HG03558 (cell line): Measurements from ENCODE around the gene SPPL3.

Source experiments
- ATAC-seq: cut with Tn5 transposase; IDR thresholded peaks from one replicate; pipeline ENCODE4 v1.9.1; 2021; ENCODE audit warnings: moderate number of reproducible peaks; ENCODE audit not compliant: unreplicated experiment; ENCODE audit errors: extremely low read depth

SPPL3 gene

GRCh38 chr12:120879718-120880300 lies 24.3 kb downstream of the SPPL3 start:
- no peak for ATAC-seq

- ATAC-seq: no peak
Observed at GRCh38 chr12:120879102-120879501, 25.1 kb downstream of the SPPL3 start.

GRCh38 chr12:120874547-120875245 lies 29.5 kb downstream of the SPPL3 start:
- no peak for ATAC-seq

GRCh38 chr12:120873226-120873625 lies 30.9 kb downstream of the SPPL3 start:
- ATAC-seq: no peak

- ATAC-seq: no peak
Observed at GRCh38 chr12:120872487-120872886, 31.7 kb downstream of the SPPL3 start.

GRCh38 chr12:120870415-120870814 lies 33.7 kb downstream of the SPPL3 start:
- ATAC-seq: no peak

GRCh38 chr12:120869376-120869775 lies 34.8 kb downstream of the SPPL3 start:
- no peak for ATAC-seq

- ATAC-seq: no peak
Observed at GRCh38 chr12:120866108-120866507, 38.0 kb downstream of the SPPL3 start.

- no peak for ATAC-seq
Observed at GRCh38 chr12:120865098-120865497, 39.1 kb downstream of the SPPL3 start.

GRCh38 chr12:120862664-120863063 lies 41.5 kb downstream of the SPPL3 start:
- ATAC-seq: no peak

- ATAC-seq: no peak
Observed at GRCh38 chr12:120861074-120861795, 42.9 kb downstream of the SPPL3 start.

GRCh38 chr12:120858306-120859088 lies 45.7 kb downstream of the SPPL3 start:
- no peak for ATAC-seq

GRCh38 chr12:120856980-120857379 lies 47.2 kb downstream of the SPPL3 start:
- ATAC-seq: no peak

- no peak for ATAC-seq
Observed at GRCh38 chr12:120855823-120856588, 48.2 kb downstream of the SPPL3 start.

- ATAC-seq: no peak
Observed at GRCh38 chr12:120854804-120855203, 49.4 kb downstream of the SPPL3 start.

GRCh38 chr12:120853188-120853587 lies 51.0 kb downstream of the SPPL3 start:
- ATAC-seq: no peak

- ATAC-seq: no peak
Observed at GRCh38 chr12:120851944-120852343, 52.2 kb downstream of the SPPL3 start.

GRCh38 chr12:120851444-120851843 lies 52.7 kb downstream of the SPPL3 start:
- ATAC-seq: no peak

- ATAC-seq: no peak
Observed at GRCh38 chr12:120849765-120850164, 54.4 kb downstream of the SPPL3 start.

- no peak for ATAC-seq
Observed at GRCh38 chr12:120847814-120848213, 56.3 kb downstream of the SPPL3 start.
